Daoy (cell line): ENCODE data around the gene RTN4. TPM values are rescaled to one million over a fixed set of nuclear protein-coding genes. Genes with fewer than 3 reads are reported as not detected.

Experiments used
- DNase-seq: peaks from one replicate; pipeline ENCODE4 v3.0.0-alpha.2; 2015; ENCODE audit warnings: low read depth
- total RNA-seq: library from RNA; depleted of rRNA; stranded (reverse); fragments of >200 nt; shearing (Covaris generic); gene quantifications from 2 replicates; pipeline ENCODE4 v1.2.3, GENCODE V29; 2014

Gene RTN4
- total RNA-seq, 1 experiment from 2014 or later, result 137 TPM

DNA sequence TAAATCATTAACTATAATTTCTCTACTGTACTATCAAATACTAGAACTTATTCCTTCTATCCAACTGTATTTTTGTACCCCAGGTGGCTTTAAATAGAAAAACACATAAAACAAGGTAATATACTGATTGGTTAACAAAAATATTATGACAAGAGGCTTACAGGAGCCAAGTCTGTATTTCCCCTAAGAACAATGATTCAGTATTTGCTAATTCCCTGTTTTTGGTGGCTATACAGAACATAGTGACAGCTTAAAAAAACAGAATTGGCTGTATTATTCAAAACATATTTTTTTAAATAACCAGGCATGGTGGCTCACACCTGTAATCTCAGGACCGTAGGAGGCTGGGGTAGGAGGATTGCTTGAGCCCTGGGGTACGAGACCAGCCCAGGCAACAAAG is 16.3 kb downstream of the RTN4 start:
- no peak for DNase-seq

DNA sequence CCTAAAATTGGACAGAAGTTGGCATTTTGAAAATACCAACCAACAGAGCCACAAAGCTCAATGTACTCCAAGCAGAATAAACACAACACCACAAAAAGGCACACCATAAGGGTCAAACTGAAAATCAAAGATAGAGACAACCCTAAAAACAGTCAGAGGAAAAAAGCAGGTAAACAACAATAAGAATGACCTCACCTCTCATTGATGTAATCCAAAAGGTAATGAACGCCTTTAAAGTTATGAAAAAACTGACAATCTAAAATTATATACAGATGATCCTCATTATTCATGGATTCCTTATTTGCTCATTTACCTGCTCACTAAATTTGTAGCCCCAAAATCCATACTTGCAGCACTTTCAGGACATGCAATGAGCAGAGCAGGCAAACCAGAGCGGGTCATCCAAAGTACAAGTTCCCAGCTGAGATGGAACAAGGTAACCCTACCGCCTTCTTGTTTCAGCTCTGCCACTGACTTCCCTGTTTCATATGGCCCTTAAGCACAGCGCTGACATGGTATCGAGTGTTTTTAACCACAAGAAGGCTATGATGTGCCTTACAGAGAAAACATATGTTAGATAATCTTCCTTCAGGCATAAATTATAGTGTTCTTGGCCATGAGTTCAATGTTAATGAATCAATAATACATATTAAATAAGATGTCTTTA is 17.0 kb downstream of the RTN4 start:
- no peak for DNase-seq

DNA sequence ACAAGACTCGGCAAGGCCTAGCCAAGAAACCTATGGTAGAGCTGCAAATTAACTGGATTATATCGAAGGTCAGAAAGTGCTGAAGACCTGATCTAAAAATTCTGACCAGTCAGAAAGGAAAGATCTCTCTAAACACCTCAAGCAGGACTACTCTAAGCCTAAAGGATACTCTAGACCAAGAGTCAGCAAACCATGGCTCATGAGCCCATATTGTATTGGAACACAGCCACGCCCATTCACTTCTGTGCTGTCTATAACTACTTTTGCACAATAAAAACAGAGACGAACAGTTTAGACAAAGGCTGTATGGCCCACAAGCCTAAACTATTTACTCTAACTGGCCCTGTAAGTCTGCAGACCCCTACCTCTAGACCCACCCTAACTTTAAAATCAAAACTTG is 18.7 kb downstream of the RTN4 start:
- no peak for DNase-seq

DNA sequence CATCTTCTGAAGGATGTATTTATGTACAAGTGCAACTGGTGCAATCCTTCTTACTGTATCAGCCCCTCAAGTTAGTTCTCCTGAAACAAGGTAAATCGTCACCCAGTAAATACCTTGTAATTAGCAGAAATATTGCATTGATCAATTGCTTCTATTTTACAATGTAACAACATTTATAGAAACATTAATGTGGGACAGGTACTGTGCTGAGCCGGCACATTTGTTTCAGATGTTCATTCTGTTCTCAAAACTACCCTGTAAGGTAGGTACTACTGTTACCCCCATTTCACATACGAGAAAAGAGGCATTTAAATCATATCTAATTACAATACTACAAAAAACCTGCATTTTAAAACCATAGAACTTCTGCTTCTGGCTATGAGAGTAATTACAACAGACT is 19.5 kb downstream of the RTN4 start:
- no peak for DNase-seq

DNA sequence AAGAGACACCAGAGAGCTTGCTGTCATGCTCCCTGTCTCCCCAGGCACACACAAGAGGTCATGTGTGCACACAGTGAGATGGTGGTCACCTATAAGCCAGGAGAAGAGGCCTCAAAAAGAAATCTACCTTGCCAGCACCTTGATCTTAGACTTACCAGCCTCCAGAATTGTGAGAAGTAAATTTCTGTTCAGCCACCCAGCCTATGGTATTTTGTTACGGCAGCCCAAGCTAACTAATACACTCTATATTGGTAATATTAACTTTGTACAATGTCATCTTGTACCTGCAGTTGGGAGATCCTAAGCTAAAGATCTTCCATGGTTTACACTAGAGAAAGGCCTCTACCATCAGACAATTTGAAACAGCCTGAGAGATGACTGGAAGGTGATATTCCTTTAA is 21.2 kb downstream of the RTN4 start:
- no peak for DNase-seq

DNA sequence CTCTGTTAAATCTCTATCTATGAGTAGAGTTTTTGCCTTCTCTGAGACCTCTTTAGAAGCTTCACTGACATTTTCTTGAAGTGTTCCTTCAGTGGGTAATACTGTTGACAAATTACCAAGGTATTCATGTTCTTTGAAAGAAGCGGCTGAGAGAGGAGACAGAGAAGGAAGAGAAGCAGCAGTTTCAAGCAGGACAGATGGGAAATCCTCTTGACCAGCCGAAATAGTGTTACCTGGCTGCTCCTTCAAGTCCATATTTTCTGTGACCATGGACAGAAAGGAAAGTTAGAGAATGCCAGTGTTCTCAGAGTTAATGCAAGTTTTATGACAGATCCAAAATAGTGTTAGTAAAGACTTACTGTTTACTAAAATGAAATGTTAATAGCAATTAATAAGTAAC is 23.0 kb downstream of the RTN4 start:
- DNase-seq, result no peak

DNA sequence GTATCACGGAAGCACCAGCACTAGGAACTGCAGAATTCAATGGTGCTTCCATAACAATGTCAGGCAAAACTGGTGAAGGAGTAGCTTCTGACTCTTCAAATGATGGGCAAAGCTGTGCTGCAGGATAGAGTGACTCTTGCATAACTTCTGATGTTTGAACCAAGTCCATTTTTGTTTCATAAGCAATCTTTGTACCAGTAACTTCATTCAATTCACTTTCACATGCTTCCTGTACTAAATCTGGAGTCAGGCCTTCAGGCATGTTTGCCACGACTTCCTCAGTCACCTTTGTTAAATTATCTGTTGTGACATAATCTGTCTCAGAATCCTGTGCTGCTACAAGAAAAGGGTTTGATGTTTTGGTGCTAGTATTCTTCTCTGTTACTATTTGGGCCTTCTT is 24.0 kb downstream of the RTN4 start:
- no peak for DNase-seq

DNA sequence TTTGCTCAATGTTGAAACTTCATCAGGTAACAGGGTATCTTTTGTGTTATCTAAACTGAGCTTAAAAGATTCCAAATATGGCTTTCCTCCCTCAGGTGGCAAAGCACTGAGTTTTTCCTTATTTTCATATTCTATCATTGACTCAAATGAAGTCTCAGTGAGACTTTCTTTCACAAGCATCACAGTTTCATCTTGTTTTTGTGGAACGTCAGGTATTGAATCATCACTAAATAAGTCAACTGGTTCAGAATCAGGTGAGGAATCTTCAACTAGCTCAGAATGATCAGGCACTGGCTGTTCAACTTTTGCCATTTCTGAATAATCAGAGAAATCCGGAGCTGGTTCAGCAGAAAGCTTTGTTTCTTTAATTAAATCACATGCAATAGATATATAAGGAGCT is 24.6 kb downstream of the RTN4 start:
- DNase-seq, result no peak

DNA sequence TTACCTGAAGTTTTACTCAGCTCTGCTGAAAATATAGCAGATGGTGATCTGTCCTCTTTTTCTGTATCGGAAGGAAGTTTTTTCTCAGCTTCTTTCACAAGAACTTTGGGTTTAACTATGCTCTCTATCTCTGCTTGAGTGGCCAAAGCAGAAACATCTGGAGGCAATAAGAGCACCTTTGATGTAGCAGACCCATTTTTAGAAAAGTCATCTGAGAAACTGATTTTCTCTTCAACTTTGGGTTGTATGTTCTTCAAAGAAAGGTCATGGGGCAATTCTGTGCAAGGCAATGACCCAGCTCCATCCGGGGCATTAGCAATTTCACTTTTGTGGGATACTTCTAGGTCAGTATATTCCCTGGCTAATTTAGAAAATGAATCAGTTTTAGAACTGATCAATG is 25.2 kb downstream of the RTN4 start:
- no peak for DNase-seq

DNA sequence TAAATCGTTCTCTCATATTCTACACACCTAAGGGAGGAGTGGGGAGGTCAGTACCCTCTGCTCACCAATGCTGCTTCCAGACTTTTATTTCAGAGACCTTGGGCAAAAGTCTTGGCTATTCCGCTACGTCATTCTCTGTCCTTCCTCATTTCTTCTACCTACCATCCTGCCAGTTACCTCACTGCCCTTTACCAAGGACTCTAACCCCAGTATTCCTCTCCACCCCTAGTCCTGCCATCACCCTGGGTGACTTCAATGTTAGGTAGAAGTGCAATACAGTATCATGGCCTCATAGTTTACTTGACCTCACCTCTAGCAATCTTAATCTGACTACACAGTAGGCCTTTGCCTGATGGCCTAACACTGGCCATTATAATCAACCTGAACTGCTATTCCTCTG is 27.8 kb downstream of the RTN4 start:
- DNase-seq, result no peak

DNA sequence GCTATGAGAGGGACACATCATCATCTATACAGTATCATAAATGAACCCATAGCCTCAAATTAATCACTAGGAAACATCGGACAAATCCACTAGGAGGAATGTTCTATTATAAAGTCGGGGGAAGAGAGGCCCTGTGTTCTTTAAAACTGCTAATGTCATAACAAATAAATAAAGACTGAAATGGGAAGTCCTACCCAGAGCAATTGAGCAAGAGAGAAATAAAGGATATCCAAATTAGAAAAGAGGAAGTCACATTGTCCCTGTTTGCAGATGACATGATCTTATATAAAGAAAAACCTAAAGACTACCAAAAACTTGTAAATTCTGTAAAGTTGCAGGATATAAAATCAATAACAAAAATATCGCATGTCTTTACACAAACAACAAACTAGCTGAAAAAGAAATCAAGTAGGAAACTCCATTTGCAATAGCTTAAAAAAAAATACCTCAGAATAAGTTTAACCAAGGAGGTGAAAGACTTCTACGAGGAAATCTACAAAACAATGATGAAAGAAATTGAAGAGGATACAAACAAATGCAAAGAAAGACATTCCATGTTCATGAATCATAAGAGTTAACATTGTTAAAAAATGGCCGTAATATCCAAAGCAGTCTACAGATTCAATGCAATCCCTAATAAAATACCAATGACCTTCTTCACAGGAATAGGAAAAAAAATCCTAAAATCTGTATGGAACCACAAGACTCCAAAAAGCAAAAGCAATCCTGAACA is 30.6 kb downstream of the RTN4 start:
- DNase-seq, result no peak

DNA sequence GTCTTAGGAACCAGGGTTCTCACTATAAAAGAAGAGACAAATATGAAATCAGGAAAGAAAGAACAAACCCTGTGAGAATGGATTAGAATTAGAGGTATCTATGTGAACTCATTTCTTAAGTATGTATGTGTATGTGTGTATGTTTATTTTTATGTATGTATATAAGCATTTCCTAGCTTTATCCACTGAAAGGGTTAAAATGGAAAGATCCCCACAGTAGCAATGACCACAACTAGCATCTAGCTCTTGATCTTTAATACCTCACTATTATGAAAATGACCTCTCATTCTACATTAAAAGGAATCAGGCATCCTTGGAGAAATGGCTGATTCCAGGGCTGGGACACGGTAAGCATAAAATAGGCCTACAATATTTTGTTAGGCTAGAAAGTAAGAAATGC is 31.6 kb downstream of the RTN4 start:
- no peak for DNase-seq

DNA sequence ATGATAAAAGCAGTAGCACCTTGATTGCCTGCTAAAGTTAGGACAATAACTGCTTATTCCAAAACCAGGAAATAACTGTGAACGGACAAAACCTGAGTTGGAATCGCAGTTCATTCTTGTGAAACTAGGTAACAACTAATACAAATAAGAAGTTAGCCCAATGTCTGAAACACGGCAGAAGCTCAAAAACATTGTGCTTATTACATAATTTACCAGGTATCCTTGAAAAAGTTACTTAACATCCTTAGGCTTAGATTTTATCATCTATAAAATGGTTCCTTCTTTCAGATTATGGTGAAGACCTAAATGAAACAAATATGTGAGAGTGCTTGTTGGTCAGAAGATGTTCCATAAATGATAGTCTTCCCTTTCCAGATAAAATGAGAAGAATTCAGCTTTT is 32.4 kb downstream of the RTN4 start:
- DNase-seq, result no peak

DNA sequence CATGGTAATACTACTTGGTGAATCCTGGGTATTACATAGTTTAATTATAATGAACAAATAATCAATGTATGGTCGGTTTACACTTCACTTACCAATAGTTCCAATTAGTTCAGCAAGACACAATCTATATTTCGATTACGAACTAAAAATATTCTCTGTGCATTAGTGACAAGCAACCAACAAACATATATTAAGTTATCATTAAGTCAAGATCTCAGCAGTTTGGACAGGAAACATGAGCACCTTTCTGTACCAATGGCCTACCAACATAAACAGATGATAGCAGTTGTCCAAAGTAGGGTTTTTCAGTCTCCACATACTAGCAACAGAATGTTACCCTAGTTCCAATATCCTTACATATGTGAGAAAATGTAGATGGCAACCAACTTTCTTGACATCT is 32.8 kb downstream of the RTN4 start:
- DNase-seq, result no peak

DNA sequence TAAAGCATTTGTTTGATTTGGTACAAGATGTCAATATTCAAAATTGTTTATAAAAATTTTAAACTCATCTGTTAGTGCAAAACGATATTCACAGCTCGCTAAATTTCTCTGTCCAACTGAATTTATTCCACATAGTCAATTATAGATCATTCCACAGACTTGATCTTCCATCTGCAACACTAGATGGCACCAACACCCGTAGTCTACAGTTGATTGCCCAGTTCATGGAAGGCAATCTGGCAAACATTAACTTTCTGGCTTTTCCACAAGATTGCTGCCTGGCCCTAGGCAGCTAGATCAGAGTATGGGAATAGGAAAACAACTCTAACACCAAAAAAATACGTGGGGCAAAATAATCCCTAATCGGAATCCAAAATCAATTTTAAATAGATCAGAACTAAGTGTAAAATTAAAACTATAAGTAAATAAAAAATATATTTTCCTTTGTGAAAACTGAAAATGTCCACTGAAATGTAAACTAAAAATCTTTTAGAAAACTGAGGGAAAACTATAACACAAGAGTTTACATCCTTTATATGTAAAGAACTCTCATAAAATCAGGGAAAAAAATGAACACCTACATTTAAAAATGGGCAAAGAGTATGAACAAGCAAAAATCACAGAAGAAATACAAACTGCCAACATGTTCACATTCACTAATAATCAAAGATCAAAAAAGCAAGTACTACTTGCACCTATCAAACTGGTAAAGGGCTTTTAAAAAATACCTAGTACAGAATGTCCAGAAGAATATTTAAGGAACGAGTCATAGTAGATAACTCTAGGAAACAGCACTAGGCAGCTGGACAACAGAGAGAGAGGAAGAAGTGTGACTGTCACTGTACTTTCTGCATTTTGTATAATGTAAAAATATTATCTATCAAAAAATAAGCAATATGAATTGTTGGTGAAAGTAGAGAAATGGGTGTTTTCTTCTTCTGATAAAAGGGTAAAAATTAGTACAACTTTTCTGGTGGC is 35.0 kb downstream of the RTN4 start:
- DNase-seq, result peak; percentile 64

DNA sequence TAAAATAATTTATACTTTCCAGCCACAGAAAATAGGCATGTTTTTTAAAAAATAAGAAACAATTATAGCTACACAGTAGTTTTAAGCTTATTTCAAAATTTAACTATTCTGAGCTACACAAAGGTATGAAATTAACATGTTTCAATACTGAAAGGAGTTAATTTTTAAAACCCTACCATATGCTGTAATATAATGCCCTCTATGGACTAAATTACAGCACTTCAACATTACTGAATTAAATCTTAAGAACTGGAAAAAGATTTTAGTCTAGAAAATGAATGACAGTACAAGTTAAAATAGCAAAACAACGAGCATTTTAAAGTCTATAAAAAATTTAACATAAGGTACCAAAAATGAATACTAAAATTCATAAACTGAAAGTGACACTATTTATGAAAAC is 36.3 kb downstream of the RTN4 start:
- DNase-seq, result no peak

DNA sequence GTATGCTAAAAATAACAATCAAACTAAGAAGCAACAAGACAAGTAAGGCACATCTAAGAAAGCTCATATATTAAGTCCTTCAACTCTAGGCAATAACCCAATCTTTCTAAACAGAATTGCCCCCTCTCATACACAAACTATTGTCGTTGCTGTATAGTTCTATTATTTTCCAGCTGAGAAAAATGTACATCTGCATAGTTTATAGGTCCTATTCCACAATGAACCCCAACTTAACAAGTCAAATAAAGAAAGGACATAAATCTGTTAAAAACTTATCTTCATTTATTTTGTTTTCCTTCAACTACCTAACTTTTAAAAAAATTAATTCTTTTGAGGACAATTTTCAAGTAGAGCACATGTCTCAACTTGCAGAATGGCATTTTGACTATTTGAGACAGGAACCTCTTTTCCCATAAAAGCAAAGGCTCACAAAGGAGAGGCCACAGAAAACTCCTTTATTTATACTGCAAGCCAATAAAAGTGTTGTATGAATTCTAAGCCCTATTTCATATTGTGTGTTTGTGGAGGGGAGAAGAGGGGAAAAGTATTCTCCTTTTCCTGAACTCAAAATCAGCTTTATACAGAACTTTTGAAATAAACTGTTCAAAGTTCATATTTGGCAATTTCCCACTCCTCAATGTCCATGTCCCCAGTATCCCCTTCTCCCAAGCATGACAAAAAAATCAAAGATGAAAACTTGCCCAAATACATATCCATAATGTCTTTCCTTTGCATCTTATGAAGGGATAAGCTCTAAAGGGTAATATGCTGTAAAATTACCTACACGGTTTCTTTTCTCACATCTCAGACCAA is 37.4 kb downstream of the RTN4 start:
- no peak for DNase-seq

DNA sequence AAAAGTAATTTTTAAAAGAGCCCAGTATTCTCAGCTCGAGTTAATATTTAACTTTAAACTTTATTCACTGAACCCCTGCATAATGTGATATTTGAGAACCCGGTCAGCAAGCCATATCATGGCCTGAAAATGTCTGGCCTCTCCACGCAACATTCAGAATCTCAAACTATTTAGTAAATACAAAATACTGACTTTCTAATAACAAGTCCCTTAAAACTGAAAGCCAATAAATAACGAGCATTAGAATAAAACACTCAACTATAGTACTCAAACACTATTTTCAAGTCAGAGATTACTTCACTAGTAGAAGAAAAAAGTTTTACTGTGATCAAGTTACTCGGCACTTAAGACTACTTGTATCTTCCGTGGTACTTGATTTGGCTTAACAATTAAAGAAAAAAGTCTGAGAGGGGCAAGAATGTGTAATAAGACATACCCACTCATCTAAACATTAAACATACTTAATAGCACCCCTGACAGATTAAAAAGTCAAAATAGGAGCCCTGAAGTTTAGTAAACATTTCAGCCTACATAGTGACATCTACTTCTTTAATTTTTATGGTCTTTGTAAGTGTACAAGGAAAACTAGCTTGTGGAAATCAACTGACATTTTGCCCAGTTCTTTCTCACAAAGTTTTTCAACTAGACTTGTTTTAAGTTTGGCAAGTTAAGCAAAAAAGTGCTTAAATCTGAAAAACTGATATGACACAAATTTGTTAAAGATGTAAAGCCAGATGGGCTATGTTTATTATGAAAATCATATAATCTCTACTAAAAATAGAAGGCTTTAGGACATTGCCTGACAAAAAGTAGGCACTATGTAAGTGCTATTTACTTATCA is 38.2 kb downstream of the RTN4 start:
- DNase-seq, result no peak

DNA sequence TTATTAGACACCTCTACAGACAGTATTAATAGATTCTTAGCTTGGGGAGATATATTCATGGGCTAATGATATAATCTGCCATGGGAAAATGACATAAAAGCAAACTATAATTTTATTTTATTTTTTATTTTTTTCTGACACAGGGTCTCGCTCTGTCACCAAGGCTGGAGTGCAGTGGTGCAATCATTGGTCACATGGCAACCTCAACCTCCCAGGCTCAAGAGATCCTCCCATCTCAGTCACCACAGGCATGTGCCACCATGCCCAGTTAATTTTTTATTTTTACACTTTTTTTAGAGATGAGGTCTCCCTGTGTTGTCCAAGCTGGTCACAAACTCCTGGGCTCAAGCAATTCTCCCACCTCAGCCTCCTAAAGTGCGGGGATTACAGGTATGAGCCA is 39.3 kb downstream of the RTN4 start:
- no peak for DNase-seq

DNA sequence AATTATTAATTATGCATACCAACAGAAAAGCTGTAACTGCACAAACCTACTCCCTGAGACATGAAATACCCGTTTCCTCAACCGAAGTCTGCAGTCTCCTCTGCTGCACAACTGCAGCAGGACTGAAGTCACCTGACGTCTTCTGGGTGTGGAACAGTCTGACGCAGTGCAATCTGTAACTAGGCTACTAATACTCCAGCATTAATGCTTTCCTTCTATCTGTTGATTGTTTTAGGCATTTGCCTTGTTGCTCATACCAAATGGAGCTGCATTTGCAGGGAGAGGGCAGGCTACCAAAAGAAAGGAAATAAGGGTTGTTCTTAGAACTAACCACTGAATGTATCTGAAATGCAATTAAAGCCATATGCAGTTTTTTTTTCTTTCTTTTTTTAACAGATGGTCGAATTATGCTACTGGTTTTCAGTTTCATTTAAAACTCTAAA is 40.1 kb downstream of the RTN4 start:
- DNase-seq, result no peak
